Naive thymus-derived CD4-positive, alpha-beta T cell (primary cell): ENCODE measurements around the gene SMYD3. TPM values are rescaled to one million over a fixed set of nuclear protein-coding genes. Genes with fewer than 3 reads are reported as not detected.

Source experiments
- ATAC-seq: fragments of 150-1000 bp; cut with Tn5 transposase; 2 replicates; pipeline ENCODE4 v1.10.0; 2021; ENCODE audit warnings: mild to moderate bottlenecking, moderate library complexity
- CTCF ChIA-PET: fragments of 350-600 bp; sonication (Branson Sonifier 250); formaldehyde crosslinking; loops from one replicate; lab custom pipeline; 2021; ENCODE audit warnings: antibody characterized with exemption; lab: Charles Lee
- POLR2A ChIA-PET: fragments of 350-600 bp; sonication (Branson Sonifier 250); formaldehyde crosslinking; loops from one replicate; lab custom pipeline; 2021; ENCODE audit warnings: antibody characterized with exemption, inconsistent platforms; lab: Charles Lee
- DNase-seq, 9 donors: peaks; one replicate each; pipeline versions ENCODE4 v3.0.0 to v3.0.0-alpha.2; 2020 to 2022; ENCODE audit warnings: mixed read lengths in 1 of 9
- H3K27ac ChIP-seq: one replicate; pipeline ENCODE4 v1.7.0; 2013; ENCODE audit warnings: mild to moderate bottlenecking, low read depth, low read length, moderate library complexity
- H3K27me3 ChIP-seq, 2 donors: one replicate each; pipeline ENCODE4 v1.7.0; 2013; ENCODE audit warnings: low read length in 2 of 2, mild to moderate bottlenecking in 2 of 2, moderate library complexity in 2 of 2; ENCODE audit not compliant: control insufficient read depth in 2 of 2, insufficient read depth in 2 of 2
- H3K36me3 ChIP-seq, 3 experiments: 1 replicate in 2 of 3; 2 replicates in 1 of 3; pipeline ENCODE4 v1.7.0; 2013; ENCODE audit warnings: low read length in 3 of 3, mild to moderate bottlenecking in 3 of 3, moderate library complexity in 1 of 3; ENCODE audit not compliant: insufficient read depth in 3 of 3, control insufficient read depth in 2 of 3
- H3K4me1 ChIP-seq, 2 donors: one replicate each; pipeline ENCODE4 v1.7.0; 2013; ENCODE audit warnings: low read length in 2 of 2, mild to moderate bottlenecking in 2 of 2, moderate library complexity in 1 of 2; ENCODE audit not compliant: control insufficient read depth in 2 of 2, insufficient read depth in 2 of 2
- H3K4me3 ChIP-seq: 2 replicates; pipeline ENCODE4 v1.7.0; 2013; ENCODE audit warnings: mild to moderate bottlenecking, low read length
- H3K9me3 ChIP-seq, 3 experiments: 1 replicate in 2 of 3; 2 replicates in 1 of 3; pipeline ENCODE4 v1.7.0; 2013; ENCODE audit warnings: low read length in 3 of 3; ENCODE audit not compliant: control insufficient read depth in 2 of 3
- H3K27ac Mint-ChIP-seq, 9 donors: one replicate each; pipeline ENCODE4 v1.8.0; 2020 to 2022; ENCODE audit warnings: mixed read lengths in 9 of 9, mild to moderate bottlenecking in 8 of 9, moderate library complexity in 5 of 9, inconsistent platforms in 2 of 9
- H3K27me3 Mint-ChIP-seq, 5 donors: one replicate each; pipeline ENCODE4 v1.8.0; 2021 to 2022; ENCODE audit warnings: mixed read lengths in 5 of 5, mild to moderate bottlenecking in 1 of 5
- H3K36me3 Mint-ChIP-seq, 5 donors: one replicate each; pipeline ENCODE4 v1.8.0; 2020 to 2022; ENCODE audit warnings: mixed read lengths in 5 of 5, mild to moderate bottlenecking in 3 of 5, inconsistent platforms in 1 of 5
- H3K4me1 Mint-ChIP-seq, 7 donors: one replicate each; pipeline ENCODE4 v1.8.0; 2020 to 2022; ENCODE audit warnings: mixed read lengths in 7 of 7, mild to moderate bottlenecking in 3 of 7, inconsistent platforms in 1 of 7
- H3K4me3 Mint-ChIP-seq, 10 donors: one replicate each; pipeline ENCODE4 v1.8.0; 2020 to 2022; ENCODE audit warnings: mild to moderate bottlenecking in 10 of 10, mixed read lengths in 10 of 10, moderate library complexity in 6 of 10, inconsistent platforms in 2 of 10
- H3K9me3 Mint-ChIP-seq, 11 donors: one replicate each; pipeline ENCODE4 v1.8.0; 2020 to 2022; ENCODE audit warnings: mixed read lengths in 11 of 11, mild to moderate bottlenecking in 4 of 11, inconsistent platforms in 1 of 11, moderate library complexity in 1 of 11
- intact Hi-C, 2 donors: fragments of 100-400 bp; cut with micrococcal nuclease; formaldehyde crosslinking; loops; one replicate each; pipeline ENCODE4 v1.15.1; 2023
- polyA plus RNA-seq, 2 donors: library from polyadenylated mRNA; unstranded; fragments of 300-500 nt; fragmentation: Illumina TruSeq; gene quantifications; one replicate each; pipeline ENCODE4 v1.2.3, GENCODE V29; 2021
- total RNA-seq, 6 experiments: library from RNA in 5 of 6; stranded (reverse) in 5 of 6; gene quantifications; 1 replicate in 5 of 6; 2 replicates in 1 of 6; pipeline ENCODE4 v1.2.3 and lab custom pipeline; 2021 to 2026

The SMYD3 gene
- total and polyA plus RNA-seq, 7 experiments from 2014 or later: 19.5 to 28.6 (median 24.4) TPM

GRCh38 chr1:246267426-246267825, 239.7 kb downstream of the SMYD3 start:
- Mint-ChIP-seq H3K36me3 (peaks cover 0 to 58% (median 50%) of the 10 kb centered on the region in 5 donors), H3K9me3 (peaks cover 0 to 10% (median 1%) of the 10 kb centered on the region in 11 donors), H3K27ac (no peak overlapping the region), H3K4me1 (no peaks in the 10 kb centered on the region), H3K27me3 (no peaks in the 10 kb centered on the region), H3K4me3 (no peak overlapping the region)
- intact Hi-C loops: no loop called here
- ATAC-seq: no peak
- Histone ChIP-seq H3K36me3 (no peaks in the 10 kb centered on the region), H3K9me3 (no peaks in the 10 kb centered on the region), H3K27me3 (no peaks in the 10 kb centered on the region), H3K27ac (no peak overlapping the region), H3K4me3 (no peak overlapping the region), H3K4me1 (no peaks in the 10 kb centered on the region)
- ChIA-PET CTCF (no interaction called here), POLR2A (no interaction called here)
- DNase-seq: no peak

- no peak overlapping the region for H3K4me3 Mint-ChIP-seq
- Histone ChIP-seq H3K4me3 (no peak overlapping the region), H3K9me3 (no peaks in the 10 kb centered on the region), H3K27ac (no peak overlapping the region), H3K27me3 (no peaks in the 10 kb centered on the region), H3K4me1 (no peaks in the 10 kb centered on the region), H3K36me3 (no peaks in the 10 kb centered on the region)
- H3K27ac Mint-ChIP-seq: no peak overlapping the region
- H3K4me1 Mint-ChIP-seq: no peaks in the 10 kb centered on the region
- intact Hi-C loops: no loop called here
- CTCF ChIA-PET: no interaction called here
- DNase-seq (no peak), ATAC-seq (no peak)
- peaks cover 0 to 18% (median 3%) of the 10 kb centered on the region in 11 donors for H3K9me3 Mint-ChIP-seq
- POLR2A ChIA-PET: no interaction called here
- no peaks in the 10 kb centered on the region for H3K27me3 Mint-ChIP-seq
- peaks cover 0 to 53% (median 48%) of the 10 kb centered on the region in 5 donors for H3K36me3 Mint-ChIP-seq
Observed at GRCh38 chr1:246265481-246265880, 241.6 kb downstream of the SMYD3 start.

GRCh38 chr1:246262281-246262680, 244.8 kb downstream of the SMYD3 start:
- H3K9me3 ChIP-seq: peaks cover 0 to 18% (median 3%) of the 10 kb centered on the region in 3 experiments
- no peaks in the 10 kb centered on the region for H3K27me3 ChIP-seq
- DNase-seq (no peak), ATAC-seq (no peak)
- CTCF ChIA-PET: no interaction called here
- Mint-ChIP-seq H3K9me3 (peaks cover 6 to 40% (median 17%) of the 10 kb centered on the region in 11 donors), H3K4me1 (no peaks in the 10 kb centered on the region), H3K36me3 (peaks cover 1 to 41% (median 34%) of the 10 kb centered on the region in 5 donors), H3K4me3 (no peak overlapping the region), H3K27ac (no peak overlapping the region), H3K27me3 (no peaks in the 10 kb centered on the region)
- POLR2A ChIA-PET: interaction anchor here (0.6 kb wide), 1 partner anchor 1494 kb away, joined by 4 read pairs; no protein-coding TSS in a partner anchor
- intact Hi-C loops: no loop called here
- H3K4me3 ChIP-seq: no peak overlapping the region
- H3K27ac ChIP-seq: no peak overlapping the region
- H3K4me1 ChIP-seq: no peaks in the 10 kb centered on the region
- no peaks in the 10 kb centered on the region for H3K36me3 ChIP-seq

GRCh38 chr1:246261639-246262038, 245.4 kb downstream of the SMYD3 start:
- Mint-ChIP-seq H3K36me3 (peaks cover 1 to 47% (median 34%) of the 10 kb centered on the region in 5 donors), H3K27ac (no peak overlapping the region)

GRCh38 chr1:246258250-246258649, 248.8 kb downstream of the SMYD3 start:
- Mint-ChIP-seq H3K36me3 (peaks cover 1 to 55% (median 30%) of the 10 kb centered on the region in 5 donors), H3K27me3 (no peaks in the 10 kb centered on the region), H3K27ac (no peak overlapping the region), H3K4me1 (no peaks in the 10 kb centered on the region), H3K4me3 (no peak overlapping the region), H3K9me3 (peaks cover 6 to 67% (median 18%) of the 10 kb centered on the region in 11 donors)
- ChIA-PET CTCF (no interaction called here), POLR2A (no interaction called here)
- DNase-seq (no peak), ATAC-seq (no peak)
- no peak overlapping the region for H3K4me3 ChIP-seq
- no peaks in the 10 kb centered on the region for H3K27me3 ChIP-seq
- no peaks in the 10 kb centered on the region for H3K4me1 ChIP-seq
- no peak overlapping the region for H3K27ac ChIP-seq
- H3K9me3 ChIP-seq: peaks cover 0 to 18% (median 3%) of the 10 kb centered on the region in 3 experiments
- intact Hi-C loops: no loop called here
- no peaks in the 10 kb centered on the region for H3K36me3 ChIP-seq

More at GRCh38 chr1:246261639-246262038, 245.4 kb downstream of the SMYD3 start:
- Mint-ChIP-seq H3K9me3 (peaks cover 6 to 47% (median 17%) of the 10 kb centered on the region in 11 donors), H3K4me3 (no peak overlapping the region), H3K27me3 (no peaks in the 10 kb centered on the region), H3K4me1 (no peaks in the 10 kb centered on the region)
- ChIA-PET POLR2A (interaction anchor here (0.6 kb wide), 1 partner anchor 1493 kb away, joined by 4 read pairs; no protein-coding TSS in a partner anchor), CTCF (no interaction called here)
- Histone ChIP-seq H3K4me3 (no peak overlapping the region), H3K9me3 (peaks cover 0 to 18% (median 3%) of the 10 kb centered on the region in 3 experiments), H3K27ac (no peak overlapping the region), H3K27me3 (no peaks in the 10 kb centered on the region), H3K36me3 (no peaks in the 10 kb centered on the region), H3K4me1 (no peaks in the 10 kb centered on the region)
- ATAC-seq (no peak), DNase-seq (no peak)
- intact Hi-C loops: no loop called here

GRCh38 chr1:246255773-246256172, 251.3 kb downstream of the SMYD3 start:
- CTCF ChIA-PET: no interaction called here
- POLR2A ChIA-PET: no interaction called here
- no peaks in the 10 kb centered on the region for H3K27me3 ChIP-seq

GRCh38 chr1:246254854-246255253, 252.2 kb downstream of the SMYD3 start:
- POLR2A ChIA-PET: no interaction called here
- Histone ChIP-seq H3K27ac (no peak overlapping the region), H3K9me3 (peaks cover 0 to 14% (median 3%) of the 10 kb centered on the region in 3 experiments), H3K36me3 (no peaks in the 10 kb centered on the region), H3K4me1 (no peaks in the 10 kb centered on the region), H3K4me3 (no peak overlapping the region), H3K27me3 (no peaks in the 10 kb centered on the region)
- CTCF ChIA-PET: no interaction called here
- Mint-ChIP-seq H3K27me3 (no peaks in the 10 kb centered on the region), H3K27ac (no peak overlapping the region), H3K36me3 (peaks cover 1 to 42% (median 20%) of the 10 kb centered on the region in 5 donors), H3K4me1 (no peaks in the 10 kb centered on the region), H3K4me3 (no peak overlapping the region), H3K9me3 (peaks cover 6 to 49% (median 18%) of the 10 kb centered on the region in 11 donors)
- ATAC-seq: no peak
- intact Hi-C loops: no loop called here
- no peak for DNase-seq

More at GRCh38 chr1:246255773-246256172, 251.3 kb downstream of the SMYD3 start:
- no peak overlapping the region for H3K4me3 ChIP-seq
- peaks cover 0 to 18% (median 3%) of the 10 kb centered on the region in 3 experiments for H3K9me3 ChIP-seq
- no peak overlapping the region for H3K27ac Mint-ChIP-seq
- DNase-seq (no peak), ATAC-seq (no peak)
- H3K4me3 Mint-ChIP-seq: no peak overlapping the region
- H3K27me3 Mint-ChIP-seq: no peaks in the 10 kb centered on the region
- H3K9me3 Mint-ChIP-seq: peaks cover 6 to 58% (median 18%) of the 10 kb centered on the region in 11 donors
- H3K36me3 Mint-ChIP-seq: peaks cover 1 to 42% (median 20%) of the 10 kb centered on the region in 5 donors
- intact Hi-C loops: no loop called here
- no peaks in the 10 kb centered on the region for H3K36me3 ChIP-seq
- H3K27ac ChIP-seq: no peak overlapping the region
- no peaks in the 10 kb centered on the region for H3K4me1 ChIP-seq
- H3K4me1 Mint-ChIP-seq: no peaks in the 10 kb centered on the region
